A549 (cell line): Measurements from ENCODE around the gene VWCE. TPM values are rescaled to one million over a fixed set of nuclear protein-coding genes. Genes with fewer than 3 reads are reported as not detected.

Experiments
- ATAC-seq, 2 experiments: fragments of 200-7000 bp in 1 of 2; fragments of >200 bp in 1 of 2; cut with Nextera tagmentation in 1 of 2; cut with Tn5 transposase in 1 of 2; 3 replicates each; pipeline versions ENCODE4 v1.8.0 to v1.9.1; 2018 to 2020; ENCODE audit warnings: mild to moderate bottlenecking in 1 of 2, moderate library complexity in 1 of 2
- CTCF ChIA-PET: fragments of 300-600 bp; sonication (Branson Sonifier 250); formaldehyde crosslinking; extraction: SDS; loops from one replicate; lab custom pipeline; 2021; ENCODE audit warnings: antibody characterized with exemption, inconsistent platforms; lab: Yijun Ruan, JAX
- POLR2A ChIA-PET: fragments of 350-600 bp; formaldehyde crosslinking; extraction: SDS; loops from one replicate; lab custom pipeline; 2021; ENCODE audit warnings: antibody characterized with exemption, inconsistent platforms; lab: Yijun Ruan, JAX
- DNase-seq, 2 experiments: peaks; one replicate each; pipeline versions ENCODE4 v3.0.0 to v3.0.0-alpha.2; 2011 to 2016; ENCODE audit warnings: low read depth in 1 of 2, low spot score in 1 of 2
- FAIRE-seq: peaks from 2 replicates; lab custom pipeline; 2011; peaks lifted over from hg19 to GRCh38; lab: Jason Lieb, UNC
- H3K27ac ChIP-seq, 2 experiments: fragments of >200 bp; sonication (Bioruptor Twin); formaldehyde crosslinking; 3 replicates each; pipeline ENCODE4 v1.5.1; 2016 to 2017
- H3K4me1 ChIP-seq: fragments of >200 bp; sonication (Bioruptor Twin); formaldehyde crosslinking; 3 replicates; pipeline ENCODE4 v1.6.1; 2016
- H3K4me2 ChIP-seq: fragments of >200 bp; sonication (Bioruptor Twin); formaldehyde crosslinking; 3 replicates; pipeline ENCODE4 v1.6.1; 2016
- H3K4me3 ChIP-seq: fragments of >200 bp; sonication (Bioruptor Twin); formaldehyde crosslinking; 3 replicates; pipeline ENCODE4 v1.5.1; 2016
- H3K9me3 ChIP-seq: fragments of >200 bp; sonication (Bioruptor Twin); formaldehyde crosslinking; 3 replicates; pipeline ENCODE4 v1.6.1; 2016
- CBX2 ChIP-seq: fragments of 200-600 bp; sonication (generic); IDR thresholded peaks from 2 replicates; pipeline ENCODE4 v1.6.1; 2016; ENCODE audit warnings: low read depth, mild to moderate bottlenecking, borderline replicate concordance
- EHMT2 ChIP-seq: fragments of 200-600 bp; sonication (generic); IDR thresholded peaks from 2 replicates; pipeline ENCODE4 v1.6.1; 2016; ENCODE audit warnings: antibody characterized with exemption, low read depth, mild to moderate bottlenecking, moderate library complexity
- ESRRA ChIP-seq: fragments of 150-350 bp; IDR thresholded peaks from 2 replicates; pipeline ENCODE4 v1.6.1; 2014; ENCODE audit warnings: mild to moderate bottlenecking, low read length, borderline replicate concordance
- FOSL2 ChIP-seq, 2 experiments: fragments of 450-650 bp in 1 of 2; fragments of >200 bp in 1 of 2; sonication (Bioruptor Twin) in 1 of 2; formaldehyde crosslinking; IDR thresholded peaks; 2 replicates each; pipeline versions ENCODE4 v1.5.0 to v1.6.1; 2016 to 2020; ENCODE audit warnings: mild to moderate bottlenecking in 1 of 2, moderate library complexity in 1 of 2
- HOXA7 ChIP-seq: fragments of 250-450 bp; sonication (Bioruptor Pico); IDR thresholded peaks from 2 replicates; pipeline ENCODE4 v1.5.0; 2020; ENCODE audit warnings: mild to moderate bottlenecking, moderate library complexity
- HOXB13 ChIP-seq: fragments of 250-450 bp; sonication (Bioruptor Pico); IDR thresholded peaks from 2 replicates; pipeline ENCODE4 v1.5.0; 2020; ENCODE audit warnings: low read depth, mild to moderate bottlenecking, moderate library complexity
- HOXB5 ChIP-seq: fragments of 250-450 bp; sonication (Bioruptor Pico); IDR thresholded peaks from 2 replicates; pipeline ENCODE4 v1.5.0; 2020; ENCODE audit warnings: mild to moderate bottlenecking, moderate library complexity
- JUN ChIP-seq, 2 experiments: fragments of >200 bp; sonication (Bioruptor Twin); formaldehyde crosslinking; IDR thresholded peaks; 2 replicates in 1 of 2; 3 replicates in 1 of 2; pipeline ENCODE4 v1.6.1; 2016 to 2017
- JUNB ChIP-seq: fragments of >200 bp; sonication (Bioruptor Twin); formaldehyde crosslinking; IDR thresholded peaks from 2 replicates; pipeline ENCODE4 v1.6.1; 2016
- KDM1A ChIP-seq: fragments of 200-600 bp; sonication (generic); IDR thresholded peaks from 2 replicates; pipeline ENCODE4 v1.6.1; 2016; ENCODE audit warnings: low read depth, mild to moderate bottlenecking
- KDM5A ChIP-seq: fragments of 200-600 bp; sonication (generic); IDR thresholded peaks from 2 replicates; pipeline ENCODE4 v1.6.1; 2016; ENCODE audit warnings: antibody characterized with exemption, mild to moderate bottlenecking
- MAFK ChIP-seq: fragments of 450-650 bp; IDR thresholded peaks from 2 replicates; pipeline ENCODE4 v1.6.1; 2014; ENCODE audit not compliant: partially characterized antibody
- POLR2A ChIP-seq: IDR thresholded peaks from 2 replicates; pipeline ENCODE4 v1.6.1; 2012; ENCODE audit warnings: mild to moderate bottlenecking, low read length
- RAD21 ChIP-seq, 2 experiments: fragments of >200 bp in 1 of 2; sonication (Bioruptor Twin) in 1 of 2; formaldehyde crosslinking in 1 of 2; IDR thresholded peaks in 1 of 2; conservative IDR thresholded peaks in 1 of 2; 2 replicates in 1 of 2; 3 replicates in 1 of 2; pipeline ENCODE4 v1.6.1; 2012 to 2018; ENCODE audit warnings: inconsistent platforms in 1 of 2
- RARB ChIP-seq: fragments of 250-450 bp; sonication (Bioruptor Pico); IDR thresholded peaks from 2 replicates; pipeline ENCODE4 v1.8.0; 2021; ENCODE audit warnings: mild to moderate bottlenecking, moderate library complexity
- RCOR1 ChIP-seq: fragments of 150-350 bp; IDR thresholded peaks from 2 replicates; pipeline ENCODE4 v1.6.1; 2014; ENCODE audit warnings: antibody characterized with exemption, low read length, low read depth
- RFX5 ChIP-seq: fragments of 450-650 bp; IDR thresholded peaks from 2 replicates; pipeline ENCODE4 v1.7.1; 2014; ENCODE audit warnings: antibody characterized with exemption, mild to moderate bottlenecking, moderate library complexity
- RNF2 ChIP-seq: fragments of 200-600 bp; sonication (generic); IDR thresholded peaks from 2 replicates; pipeline ENCODE4 v1.6.1; 2016; ENCODE audit warnings: low read depth, mild to moderate bottlenecking, antibody characterized with exemption, moderate library complexity, borderline replicate concordance
- ZC3H11A ChIP-seq: fragments of 450-650 bp; IDR thresholded peaks from 2 replicates; pipeline ENCODE4 v1.6.1; 2014; ENCODE audit warnings: antibody characterized with exemption, mild to moderate bottlenecking
- ZNF302 ChIP-seq: fragments of 250-450 bp; sonication (Bioruptor Pico); IDR thresholded peaks from 2 replicates; pipeline ENCODE4 v1.9.0; 2021; ENCODE audit warnings: inconsistent platforms, mild to moderate bottlenecking, moderate library complexity
- WGBS: methylation state at CpG from one replicate; pipeline ENCODE4 v1.1.6; 2017; ENCODE audit errors: missing lambda C conversion rate; 5-methylcytosine and 5-hydroxymethylcytosine counted together
- polyA plus RNA-seq, 4 experiments: library from polyadenylated mRNA; depleted of rRNA in 3 of 4; stranded (reverse); fragments of >200 nt; fragmentation: RNase III in 1 of 4; extraction: RNeasy Plus Mini Kit Qiagen cat#74134 plus additional on column Dnase treatment in 1 of 4; gene quantifications; 2 replicates in 3 of 4; 3 replicates in 1 of 4; pipeline ENCODE4 v1.2.3, GENCODE V29; 2011 to 2017
- TF ChIP-seq, protein P1 (sequence below): fragments of >200 bp; sonication (Bioruptor Twin); formaldehyde crosslinking; IDR thresholded peaks from 3 replicates; pipeline ENCODE4 v1.6.1; 2016
- TF ChIP-seq, protein P2 (sequence below): fragments of >200 bp; sonication (Bioruptor Twin); formaldehyde crosslinking; IDR thresholded peaks from 2 replicates; pipeline ENCODE4 v1.6.1; 2016
- TF ChIP-seq, protein P3 (sequence below): fragments of 200-600 bp; sonication (generic); IDR thresholded peaks from 2 replicates; pipeline ENCODE4 v1.6.1; 2016; ENCODE audit warnings: antibody characterized with exemption, mild to moderate bottlenecking, moderate library complexity

VWCE gene
- polyA plus RNA-seq, 2 of the 4 experiments (the other 2 are of a cell fraction), result 0.45 to 0.65 TPM

DNA sequence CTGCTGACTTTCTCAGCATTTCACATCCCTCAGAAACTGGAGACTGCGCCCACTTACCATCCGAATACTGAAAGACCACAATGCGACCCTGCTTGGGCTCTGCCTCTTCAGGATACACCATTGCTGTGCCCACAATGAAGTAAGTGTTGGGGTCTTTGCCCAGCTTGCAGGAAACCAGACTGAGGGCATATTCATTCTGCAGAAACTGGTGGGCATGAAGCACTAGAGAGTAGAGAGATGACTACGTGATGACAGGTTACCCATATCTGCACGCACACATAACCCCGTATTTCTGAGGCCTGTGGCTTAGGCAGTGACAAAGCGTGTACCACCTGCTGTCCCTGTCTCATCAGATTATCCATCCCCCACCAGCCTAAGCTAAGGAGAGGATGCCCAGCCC, 14.6 kb upstream of the VWCE start:
- no peaks in the 10 kb centered on the region for H3K9me3 ChIP-seq
- DNase-seq, result no peak
- TF ChIP-seq EHMT2, result no peak
- TF ChIP-seq RAD21 (conservative IDR thresholded peaks at IDR 0.05 in 1 of 2, IDR thresholded peaks at IDR 0.05 in 1 of 2), result no peak
- TF ChIP-seq RNF2, result no peak
- TF ChIP-seq JUN (IDR thresholded peaks at IDR 0.05), result no peak
- no peak for TF ChIP-seq ZNF302 (CRISPR knock-in tag)
- H3K4me3 ChIP-seq, result no peak overlapping the region
- H3K4me2 ChIP-seq, result no peak overlapping the region
- POLR2A ChIA-PET, result no interaction called here
- H3K4me1 ChIP-seq, result no peaks in the 10 kb centered on the region
- no peak overlapping the region for H3K27ac ChIP-seq
- FAIRE-seq, result no peak
- CTCF ChIA-PET, result interaction anchor here (1.0 to 4.5 kb wide), 8 partner anchors 8 to 75 kb away, joined by 3 to 21 read pairs (median 6); no protein-coding TSS in a partner anchor
- no peak for ATAC-seq
- WGBS, result 93% methylated on average over 7 of the region's 7 CpGs

DNA sequence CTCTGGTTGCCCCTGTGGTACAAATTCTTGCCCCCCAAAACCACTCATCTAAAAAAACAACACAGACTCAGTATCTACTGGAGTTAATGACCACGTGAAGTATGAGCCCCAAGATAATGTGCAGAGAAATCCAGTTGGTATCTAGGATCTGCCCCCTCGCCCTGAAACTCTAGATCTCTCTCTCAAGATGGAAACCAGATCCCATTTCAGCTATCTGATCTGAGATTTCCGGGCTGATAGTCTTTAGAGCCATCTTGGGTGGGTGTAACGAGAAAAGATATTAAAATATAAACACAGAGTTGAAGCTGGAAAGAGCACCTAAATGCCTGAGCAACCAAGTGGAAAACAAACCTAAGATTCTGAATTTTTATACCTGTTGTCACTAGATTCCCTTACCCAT, 14.0 kb upstream of the VWCE start:
- Histone ChIP-seq H3K4me3 (no peak overlapping the region), H3K4me2 (no peak overlapping the region), H3K4me1 (no peaks in the 10 kb centered on the region), H3K9me3 (no peaks in the 10 kb centered on the region), H3K27ac (no peak overlapping the region)
- no peak for FAIRE-seq
- CTCF ChIA-PET, result interaction anchor here (0.8 to 4.5 kb wide), 10 partner anchors 7 to 76 kb away, joined by 3 to 21 read pairs (median 5); no protein-coding TSS in a partner anchor
- no peak for TF ChIP-seq HOXB5
- no peak for TF ChIP-seq JUNB
- no peak for TF ChIP-seq POLR2A
- no peak for TF ChIP-seq KDM5A
- TF ChIP-seq, protein P1, sequence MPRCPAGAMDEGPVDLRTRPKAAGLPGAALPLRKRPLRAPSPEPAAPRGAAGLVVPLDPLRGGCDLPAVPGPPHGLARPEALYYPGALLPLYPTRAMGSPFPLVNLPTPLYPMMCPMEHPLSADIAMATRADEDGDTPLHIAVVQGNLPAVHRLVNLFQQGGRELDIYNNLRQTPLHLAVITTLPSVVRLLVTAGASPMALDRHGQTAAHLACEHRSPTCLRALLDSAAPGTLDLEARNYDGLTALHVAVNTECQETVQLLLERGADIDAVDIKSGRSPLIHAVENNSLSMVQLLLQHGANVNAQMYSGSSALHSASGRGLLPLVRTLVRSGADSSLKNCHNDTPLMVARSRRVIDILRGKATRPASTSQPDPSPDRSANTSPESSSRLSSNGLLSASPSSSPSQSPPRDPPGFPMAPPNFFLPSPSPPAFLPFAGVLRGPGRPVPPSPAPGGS, result no peak
- TF ChIP-seq CBX2, result no peak
- TF ChIP-seq HOXA7 (CRISPR knock-in tag), result no peak
- no peak for TF ChIP-seq RARB (CRISPR knock-in tag)
- TF ChIP-seq ESRRA, result no peak
- no peak for TF ChIP-seq RNF2
- TF ChIP-seq KDM1A, result no peak
- no peak for TF ChIP-seq RAD21 (conservative IDR thresholded peaks at IDR 0.05 in 1 of 2, IDR thresholded peaks at IDR 0.05 in 1 of 2)
- TF ChIP-seq HOXB13 (CRISPR knock-in tag), result no peak
- TF ChIP-seq FOSL2 (IDR thresholded peaks at IDR 0.05), result no peak
- no peak for TF ChIP-seq FOSL2 (CRISPR knock-in tag; IDR thresholded peaks at IDR 0.05)
- TF ChIP-seq ZC3H11A, result no peak
- TF ChIP-seq, protein P2, sequence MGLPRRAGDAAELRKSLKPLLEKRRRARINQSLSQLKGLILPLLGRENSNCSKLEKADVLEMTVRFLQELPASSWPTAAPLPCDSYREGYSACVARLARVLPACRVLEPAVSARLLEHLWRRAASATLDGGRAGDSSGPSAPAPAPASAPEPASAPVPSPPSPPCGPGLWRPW, result no peak
- WGBS, result 97% methylated on average over 4 of the region's 4 CpGs
- no peak for ATAC-seq
- DNase-seq, result no peak
- POLR2A ChIA-PET, result no interaction called here

DNA sequence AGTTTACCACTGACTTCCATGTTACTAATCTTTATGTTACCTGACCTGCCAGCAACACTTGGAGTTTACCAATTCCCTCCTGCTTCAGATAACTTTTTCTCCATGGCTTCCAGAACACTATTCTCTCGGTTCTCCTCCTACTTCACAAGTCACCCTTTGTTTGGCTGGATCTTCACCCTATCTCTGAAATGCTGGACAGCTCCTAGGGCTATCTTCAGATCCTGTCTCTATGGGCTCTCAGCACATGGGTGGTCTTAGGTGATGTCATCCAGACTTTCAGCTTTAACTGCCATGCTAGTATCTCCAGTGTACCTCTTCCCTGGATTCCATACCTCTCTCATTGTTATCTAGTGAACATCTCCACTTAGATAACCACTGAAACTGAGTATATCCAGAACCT, 12.2 kb upstream of the VWCE start:
- 91% methylated on average over 1 of the region's 1 CpG for WGBS
- CTCF ChIA-PET, result interaction anchor here (0.8 to 1.7 kb wide), 3 partner anchors 17 to 32 kb away, joined by 3 to 5 read pairs (median 3); no protein-coding TSS in a partner anchor
- no peaks in the 10 kb centered on the region for H3K4me1 ChIP-seq
- DNase-seq (no peak), FAIRE-seq (no peak), ATAC-seq (no peak)
- H3K4me2 ChIP-seq, result no peak overlapping the region
- H3K9me3 ChIP-seq, result no peaks in the 10 kb centered on the region
- no peak overlapping the region for H3K4me3 ChIP-seq
- TF ChIP-seq JUNB (no peak), RFX5 (no peak), RCOR1 (no peak), MAFK (no peak)
- TF ChIP-seq, protein P3, sequence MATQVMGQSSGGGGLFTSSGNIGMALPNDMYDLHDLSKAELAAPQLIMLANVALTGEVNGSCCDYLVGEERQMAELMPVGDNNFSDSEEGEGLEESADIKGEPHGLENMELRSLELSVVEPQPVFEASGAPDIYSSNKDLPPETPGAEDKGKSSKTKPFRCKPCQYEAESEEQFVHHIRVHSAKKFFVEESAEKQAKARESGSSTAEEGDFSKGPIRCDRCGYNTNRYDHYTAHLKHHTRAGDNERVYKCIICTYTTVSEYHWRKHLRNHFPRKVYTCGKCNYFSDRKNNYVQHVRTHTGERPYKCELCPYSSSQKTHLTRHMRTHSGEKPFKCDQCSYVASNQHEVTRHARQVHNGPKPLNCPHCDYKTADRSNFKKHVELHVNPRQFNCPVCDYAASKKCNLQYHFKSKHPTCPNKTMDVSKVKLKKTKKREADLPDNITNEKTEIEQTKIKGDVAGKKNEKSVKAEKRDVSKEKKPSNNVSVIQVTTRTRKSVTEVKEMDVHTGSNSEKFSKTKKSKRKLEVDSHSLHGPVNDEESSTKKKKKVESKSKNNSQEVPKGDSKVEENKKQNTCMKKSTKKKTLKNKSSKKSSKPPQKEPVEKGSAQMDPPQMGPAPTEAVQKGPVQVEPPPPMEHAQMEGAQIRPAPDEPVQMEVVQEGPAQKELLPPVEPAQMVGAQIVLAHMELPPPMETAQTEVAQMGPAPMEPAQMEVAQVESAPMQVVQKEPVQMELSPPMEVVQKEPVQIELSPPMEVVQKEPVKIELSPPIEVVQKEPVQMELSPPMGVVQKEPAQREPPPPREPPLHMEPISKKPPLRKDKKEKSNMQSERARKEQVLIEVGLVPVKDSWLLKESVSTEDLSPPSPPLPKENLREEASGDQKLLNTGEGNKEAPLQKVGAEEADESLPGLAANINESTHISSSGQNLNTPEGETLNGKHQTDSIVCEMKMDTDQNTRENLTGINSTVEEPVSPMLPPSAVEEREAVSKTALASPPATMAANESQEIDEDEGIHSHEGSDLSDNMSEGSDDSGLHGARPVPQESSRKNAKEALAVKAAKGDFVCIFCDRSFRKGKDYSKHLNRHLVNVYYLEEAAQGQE, result peak; percentile 45; the same call in 1 of the 2 replicates
- H3K27ac ChIP-seq, result no peak overlapping the region
- POLR2A ChIA-PET, result no interaction called here
